ENCODE data around the gene C12orf75.
A peak's percentile ranks its signal among the peaks of the same experiment; 100 is the strongest.

Gene C12orf75

GRCh38 chr12:105330283-105330930 is at the start of gene C12orf75:
C12orf75 (plus strand) TSS chr12:105330691; CDS start chr12:105330892, 201 bp downstream.
- no peaks in the 10 kb centered on the region for H3K36me3 ChIP-seq (ENCODE audit: control insufficient read depth in 2 of 2, insufficient read depth in 1 of 2, low read length in 2 of 2)
- H3K27ac ChIP-seq (ENCODE audit: extremely low read depth, low read depth, low read length): peak within 1 kb of the TSS; percentile 49; the same call in 1 of the 2 replicates
- ChIA-PET POLR2A (interaction anchor here (0.5 kb wide), 1 partner anchor 1367 kb away, joined by 13 read pairs; no protein-coding TSS in a partner anchor), CTCF (interaction anchor here (1.1 kb wide), 1 partner anchor 16 kb away, joined by 3 read pairs; no protein-coding TSS in a partner anchor)
- H3K9me3 ChIP-seq (ENCODE audit: control insufficient read depth, insufficient read depth, low read depth, low read length): no peaks in the 10 kb centered on the region
- peak within 1 kb of the TSS; percentile 77 for H3K4me3 ChIP-seq (ENCODE audit: low read depth, low read length)
- H3K4me1 ChIP-seq (ENCODE audit: control insufficient read depth, insufficient read depth, low read length): peaks cover 25% of the 10 kb centered on the region
- TF ChIP-seq ZNF621 (tag by site-specific recombination; IDR thresholded peaks at IDR 0.05): no peak
- TF ChIP-seq ZNF146 (tag by site-specific recombination; IDR thresholded peaks at IDR 0.05): no peak
- TF ChIP-seq ZBTB10 (tag by site-specific recombination; IDR thresholded peaks at IDR 0.05): peak; percentile 60; the same call in 1 of the 2 replicates
- TF ChIP-seq PRDM10 (tag by site-specific recombination; IDR thresholded peaks at IDR 0.05): no peak
- TF ChIP-seq ZNF394 (tag by site-specific recombination; IDR thresholded peaks at IDR 0.05; ENCODE audit: borderline replicate concordance): peak; percentile 61; the same call in 1 of the 2 replicates
- no peak for TF ChIP-seq SCRT2 (tag by site-specific recombination; IDR thresholded peaks at IDR 0.05)
- peak; percentile 99 for TF ChIP-seq KLF1 (tag by site-specific recombination; IDR thresholded peaks at IDR 0.05)
- TF ChIP-seq ZBTB17 (tag by site-specific recombination; IDR thresholded peaks at IDR 0.05): peak; percentile 46
- peak; percentile 72; the same call in 1 of the 2 replicates for TF ChIP-seq GLIS2 (tag by site-specific recombination; IDR thresholded peaks at IDR 0.05)
- peak; percentile 96 for TF ChIP-seq HIC1 (tag by site-specific recombination; IDR thresholded peaks at IDR 0.05)
- peak; percentile 47; the same call in 1 of the 2 replicates for TF ChIP-seq ZNF398 (tag by site-specific recombination; IDR thresholded peaks at IDR 0.05)
- TF ChIP-seq ZNF629 (tag by site-specific recombination; IDR thresholded peaks at IDR 0.05): 0 out of 2 replicates have a peak, but pooled peaks have one; percentile 13
- TF ChIP-seq KLF16 (tag by site-specific recombination; IDR thresholded peaks at IDR 0.05): peak; percentile 54; the same call in 1 of the 2 replicates
- TF ChIP-seq ZNF366 (tag by site-specific recombination; conservative IDR thresholded peaks at IDR 0.05): peak; percentile 70
- 0 out of 2 replicates have a peak, but pooled peaks have one; percentile 13 for TF ChIP-seq ZNF423 (tag by site-specific recombination; IDR thresholded peaks at IDR 0.05)
- TF ChIP-seq ZSCAN4 (tag by site-specific recombination; IDR thresholded peaks at IDR 0.05): no peak
- peak; percentile 72 for TF ChIP-seq ZBTB8A (tag by site-specific recombination; IDR thresholded peaks at IDR 0.05)
- TF ChIP-seq KLF7 (tag by site-specific recombination; IDR thresholded peaks at IDR 0.05; ENCODE audit: borderline replicate concordance): peak; percentile 99
- TF ChIP-seq PATZ1 (tag by site-specific recombination; IDR thresholded peaks at IDR 0.05): peak; percentile 93
- peak; percentile 51; the same call in 1 of the 2 replicates for TF ChIP-seq ZNF843 (tag by site-specific recombination; IDR thresholded peaks at IDR 0.05)
- TF ChIP-seq KLF8 (tag by site-specific recombination; IDR thresholded peaks at IDR 0.05): peak; percentile 94
- no peak for TF ChIP-seq ZNF433 (tag by site-specific recombination; IDR thresholded peaks at IDR 0.05; ENCODE audit: low read depth)
